Measurements from ENCODE around the gene MAGEA9B. TPM values are rescaled to one million over a fixed set of nuclear protein-coding genes. Genes with fewer than 3 reads are reported as not detected.
"Not testable (repeated sequence)": the region's sequence is repeated elsewhere in the genome, so short reads cannot be mapped to it uniquely, and the experiment has no call there.

The MAGEA9B gene
- total and polyA plus RNA-seq, 4 experiments from 2014 or later = not detected

DNA sequence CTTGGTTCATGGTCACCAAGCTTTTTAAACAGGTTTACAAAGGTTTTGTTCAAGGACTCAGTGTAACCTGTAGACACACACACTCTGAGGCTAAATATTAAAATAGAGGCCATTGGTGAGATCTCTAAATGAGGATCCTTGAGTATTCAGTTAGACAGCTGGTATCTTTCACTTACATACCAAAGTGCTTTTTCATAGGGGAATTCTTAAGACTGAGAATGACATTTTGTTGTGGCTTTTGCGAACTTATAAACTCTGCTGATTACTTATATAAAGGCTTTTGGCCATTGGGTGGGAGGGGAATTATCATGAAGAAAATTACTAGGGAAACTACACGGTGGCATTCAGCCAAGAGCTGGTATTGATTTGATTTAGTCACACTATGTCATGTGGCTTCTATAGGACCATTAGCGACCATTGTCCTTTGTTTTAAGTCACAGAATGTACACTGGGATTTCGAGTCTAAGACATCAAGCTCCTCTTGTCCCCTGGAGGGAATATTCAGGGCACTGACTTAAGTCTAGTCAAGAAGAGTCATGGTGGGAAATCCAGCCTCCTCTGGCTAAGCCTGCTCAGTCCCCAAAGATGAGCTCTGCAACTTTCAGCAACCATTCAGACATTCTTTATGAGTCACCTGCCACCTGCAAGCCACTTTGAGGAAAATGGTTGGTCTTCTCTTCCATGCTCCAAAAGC, 35.9 kb downstream of the MAGEA9B start:
- H3K4me1 Mint-ChIP-seq; DNase-seq; H3K4me1 ChIP-seq (ENCODE audit: insufficient read depth, low read length); H3K9me3 Mint-ChIP-seq; CTCF ChIA-PET (ENCODE audit: partially characterized antibody); H3K27me3 ChIP-seq (ENCODE audit: insufficient read depth, low read length); intact Hi-C loops (cut with micrococcal nuclease); H3K27ac Mint-ChIP-seq; H3K36me3 Mint-ChIP-seq; H3K36me3 ChIP-seq (ENCODE audit: insufficient read depth, low read length); H3K9me3 ChIP-seq (ENCODE audit: control insufficient read depth in 1 of 2, low read length in 2 of 2); H3K4me3 Mint-ChIP-seq; H3K27me3 Mint-ChIP-seq; H3K27ac ChIP-seq (ENCODE audit: low read depth, low read length); H3K4me3 ChIP-seq (ENCODE audit: low read length in 2 of 2); POLR2A ChIA-PET (ENCODE audit: partially characterized antibody): not testable (repeated sequence)

DNA sequence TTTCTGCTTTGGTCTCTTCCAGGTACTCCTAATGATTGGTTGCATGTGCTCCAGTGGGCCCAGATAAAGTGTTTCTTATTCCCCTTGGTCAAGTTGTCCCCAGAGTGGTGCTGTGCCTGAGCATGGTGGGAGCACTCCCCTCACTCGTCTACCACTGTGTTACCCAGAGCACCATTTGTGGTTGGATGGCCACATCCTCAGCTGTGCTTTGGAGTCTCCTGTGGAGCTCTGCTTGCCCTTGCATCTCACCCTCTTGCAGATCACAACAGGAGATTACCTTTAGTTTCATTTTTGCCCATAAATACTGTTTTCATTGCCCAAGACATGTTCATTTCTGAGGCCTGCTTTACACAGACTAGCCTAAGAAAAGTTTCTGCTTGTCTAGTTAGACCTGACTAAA, 36.8 kb downstream of the MAGEA9B start:
- H3K27me3 Mint-ChIP-seq; H3K4me3 ChIP-seq (ENCODE audit: low read length in 2 of 2); H3K36me3 ChIP-seq (ENCODE audit: insufficient read depth, low read length); POLR2A ChIA-PET (ENCODE audit: partially characterized antibody); H3K9me3 Mint-ChIP-seq; CTCF ChIA-PET (ENCODE audit: partially characterized antibody); DNase-seq; H3K4me3 Mint-ChIP-seq; H3K4me1 ChIP-seq (ENCODE audit: insufficient read depth, low read length); H3K27ac ChIP-seq (ENCODE audit: low read depth, low read length); H3K36me3 Mint-ChIP-seq; H3K4me1 Mint-ChIP-seq; H3K27ac Mint-ChIP-seq; H3K27me3 ChIP-seq (ENCODE audit: insufficient read depth, low read length); intact Hi-C loops (cut with micrococcal nuclease); H3K9me3 ChIP-seq (ENCODE audit: control insufficient read depth in 1 of 2, low read length in 2 of 2): not testable (repeated sequence)

DNA sequence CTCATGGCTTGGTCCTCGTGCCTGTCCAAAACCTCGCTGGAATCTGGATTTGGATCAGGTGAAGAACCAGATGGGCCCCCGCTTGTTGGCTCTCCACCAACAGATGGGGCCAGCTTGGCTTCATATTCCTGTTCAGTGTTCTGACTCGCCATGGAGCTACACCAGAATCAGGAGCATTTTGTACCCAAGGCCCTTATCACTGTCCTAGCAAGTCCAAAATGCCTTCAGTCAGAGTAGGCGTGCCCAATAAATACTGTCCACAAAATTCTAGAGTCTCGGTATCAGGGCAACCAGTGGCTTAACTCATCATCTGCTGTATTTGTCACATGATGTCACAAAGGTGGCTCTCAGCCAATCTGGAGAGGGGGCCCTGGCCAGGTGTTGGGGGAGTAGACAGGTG, 37.6 kb downstream of the MAGEA9B start, which contains the start of gene HSFX3:
TSS of gene HSFX3 (minus strand) at position 224 of the 400 bp plus-strand sequence. CDS start at position 152, 72 bp downstream.
- H3K4me1 Mint-ChIP-seq; H3K9me3 ChIP-seq (ENCODE audit: control insufficient read depth in 1 of 2, low read length in 2 of 2); H3K36me3 Mint-ChIP-seq; H3K4me1 ChIP-seq (ENCODE audit: insufficient read depth, low read length); H3K27me3 ChIP-seq (ENCODE audit: insufficient read depth, low read length); H3K27ac ChIP-seq (ENCODE audit: low read depth, low read length); DNase-seq; H3K4me3 ChIP-seq (ENCODE audit: low read length in 2 of 2); CTCF ChIA-PET (ENCODE audit: partially characterized antibody); H3K27me3 Mint-ChIP-seq; H3K36me3 ChIP-seq (ENCODE audit: insufficient read depth, low read length); H3K4me3 Mint-ChIP-seq; H3K9me3 Mint-ChIP-seq; intact Hi-C loops (cut with micrococcal nuclease); POLR2A ChIA-PET (ENCODE audit: partially characterized antibody); H3K27ac Mint-ChIP-seq: not testable (repeated sequence)

DNA sequence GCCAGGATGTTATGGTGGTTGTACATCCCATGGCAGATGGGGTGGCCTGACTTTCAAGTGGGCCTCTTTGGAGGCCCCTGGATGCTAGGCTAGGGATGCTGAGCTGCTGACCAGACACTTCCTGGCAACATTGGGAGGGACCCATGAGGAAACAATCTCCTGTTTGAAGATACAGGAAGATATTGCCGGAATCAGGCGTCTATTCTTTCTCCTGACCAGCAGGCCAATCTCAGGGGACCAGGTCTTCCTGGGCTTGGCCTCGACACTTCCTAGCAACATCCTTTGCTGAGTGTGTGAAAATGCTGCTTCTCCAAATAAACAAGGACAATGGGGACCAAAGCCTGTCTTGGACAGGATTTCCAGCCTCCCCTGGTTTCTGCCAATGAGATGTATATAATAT, 39.5 kb downstream of the MAGEA9B start:
- H3K36me3 Mint-ChIP-seq; H3K4me3 ChIP-seq (ENCODE audit: low read length in 2 of 2); intact Hi-C loops (cut with micrococcal nuclease); DNase-seq; H3K9me3 ChIP-seq (ENCODE audit: control insufficient read depth in 1 of 2, low read length in 2 of 2); H3K4me1 ChIP-seq (ENCODE audit: insufficient read depth, low read length); H3K27me3 ChIP-seq (ENCODE audit: insufficient read depth, low read length); POLR2A ChIA-PET (ENCODE audit: partially characterized antibody); H3K27ac ChIP-seq (ENCODE audit: low read depth, low read length); H3K4me1 Mint-ChIP-seq; H3K27me3 Mint-ChIP-seq; H3K9me3 Mint-ChIP-seq; H3K4me3 Mint-ChIP-seq; H3K27ac Mint-ChIP-seq; H3K36me3 ChIP-seq (ENCODE audit: insufficient read depth, low read length); CTCF ChIA-PET (ENCODE audit: partially characterized antibody): not testable (repeated sequence)

DNA sequence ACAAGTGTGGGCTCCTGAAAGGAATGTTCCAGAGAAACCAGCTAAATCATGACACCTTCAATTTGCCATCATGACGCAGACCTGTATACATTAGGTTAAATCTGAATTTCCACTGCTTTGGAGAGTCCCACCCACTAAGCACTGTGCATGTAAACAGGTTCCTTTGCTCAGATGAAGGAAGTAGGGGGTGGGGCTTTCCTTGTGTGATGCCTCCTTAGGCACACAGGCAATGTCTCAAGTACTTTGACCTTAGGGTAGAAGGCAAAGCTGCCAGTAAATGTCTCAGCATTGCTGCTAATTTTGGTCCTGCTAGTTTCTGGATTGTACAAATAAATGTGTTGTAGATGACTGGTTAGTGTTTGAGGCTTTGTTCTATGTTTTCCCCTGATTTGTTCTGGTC, 40.3 kb downstream of the MAGEA9B start:
- CTCF ChIA-PET (ENCODE audit: partially characterized antibody); H3K36me3 Mint-ChIP-seq; intact Hi-C loops (cut with micrococcal nuclease); H3K27me3 Mint-ChIP-seq; H3K27me3 ChIP-seq (ENCODE audit: insufficient read depth, low read length); H3K4me1 ChIP-seq (ENCODE audit: insufficient read depth, low read length); H3K4me3 ChIP-seq (ENCODE audit: low read length in 2 of 2); H3K36me3 ChIP-seq (ENCODE audit: insufficient read depth, low read length); DNase-seq; POLR2A ChIA-PET (ENCODE audit: partially characterized antibody); H3K27ac ChIP-seq (ENCODE audit: low read depth, low read length); H3K4me1 Mint-ChIP-seq; H3K9me3 Mint-ChIP-seq; H3K27ac Mint-ChIP-seq; H3K9me3 ChIP-seq (ENCODE audit: control insufficient read depth in 1 of 2, low read length in 2 of 2); H3K4me3 Mint-ChIP-seq: not testable (repeated sequence)

DNA sequence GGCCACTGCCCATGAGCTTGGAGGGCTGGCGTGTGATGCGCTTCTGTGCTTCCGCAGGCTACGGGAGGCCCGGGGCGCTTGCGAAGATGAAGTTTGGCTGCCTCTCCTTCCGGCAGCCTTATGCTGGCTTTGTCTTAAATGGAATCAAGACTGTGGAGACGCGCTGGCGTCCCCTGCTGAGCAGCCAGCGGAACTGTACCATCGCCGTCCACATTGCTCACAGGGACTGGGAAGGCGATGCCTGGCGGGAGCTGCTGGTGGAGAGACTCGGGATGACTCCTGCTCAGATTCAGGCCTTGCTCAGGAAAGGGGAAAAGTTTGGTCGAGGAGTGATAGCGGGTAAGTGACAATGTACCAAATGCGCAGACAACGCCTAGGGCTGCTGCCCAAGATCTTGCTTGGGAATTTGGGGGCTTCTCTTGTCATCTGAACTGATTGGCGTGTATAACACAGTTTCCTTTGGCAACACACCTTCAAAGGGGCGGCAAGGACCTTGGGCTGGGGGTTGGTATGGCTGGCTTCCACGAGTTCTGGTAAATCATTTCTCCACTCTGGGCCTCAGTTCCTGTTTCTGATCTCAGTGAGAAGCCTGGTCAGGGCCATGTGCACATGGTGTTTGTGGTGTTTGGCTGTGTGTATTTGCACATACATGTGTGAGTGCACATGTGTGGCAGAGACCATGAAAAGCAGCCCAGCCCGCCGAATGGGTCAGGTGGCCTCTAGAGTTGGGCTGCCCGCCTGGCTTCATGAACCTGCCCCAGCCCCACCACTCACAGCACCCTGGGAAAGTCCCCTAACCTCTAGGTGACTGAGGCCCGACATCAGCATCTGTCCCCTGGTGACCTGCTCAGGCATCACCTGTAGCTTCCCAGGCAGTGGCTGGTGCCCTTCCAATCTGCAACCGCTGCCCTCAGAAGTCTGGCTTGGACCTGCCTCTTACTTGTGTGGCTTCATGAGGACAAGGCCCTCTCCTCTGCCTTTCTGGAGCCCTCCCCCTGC, 41.4 kb downstream of the MAGEA9B start:
- H3K27ac ChIP-seq (ENCODE audit: low read depth, low read length); H3K4me1 Mint-ChIP-seq; POLR2A ChIA-PET (ENCODE audit: partially characterized antibody); H3K27me3 Mint-ChIP-seq; H3K36me3 ChIP-seq (ENCODE audit: insufficient read depth, low read length); H3K27me3 ChIP-seq (ENCODE audit: insufficient read depth, low read length); DNase-seq; intact Hi-C loops (cut with micrococcal nuclease); H3K4me1 ChIP-seq (ENCODE audit: insufficient read depth, low read length); H3K4me3 ChIP-seq (ENCODE audit: low read length in 2 of 2); H3K9me3 ChIP-seq (ENCODE audit: control insufficient read depth in 1 of 2, low read length in 2 of 2); H3K9me3 Mint-ChIP-seq; H3K36me3 Mint-ChIP-seq; H3K4me3 Mint-ChIP-seq; CTCF ChIA-PET (ENCODE audit: partially characterized antibody): not testable (repeated sequence)
- peak overlapping the region in 2 of 7 donors; percentile 18 to 31 for H3K27ac Mint-ChIP-seq

DNA sequence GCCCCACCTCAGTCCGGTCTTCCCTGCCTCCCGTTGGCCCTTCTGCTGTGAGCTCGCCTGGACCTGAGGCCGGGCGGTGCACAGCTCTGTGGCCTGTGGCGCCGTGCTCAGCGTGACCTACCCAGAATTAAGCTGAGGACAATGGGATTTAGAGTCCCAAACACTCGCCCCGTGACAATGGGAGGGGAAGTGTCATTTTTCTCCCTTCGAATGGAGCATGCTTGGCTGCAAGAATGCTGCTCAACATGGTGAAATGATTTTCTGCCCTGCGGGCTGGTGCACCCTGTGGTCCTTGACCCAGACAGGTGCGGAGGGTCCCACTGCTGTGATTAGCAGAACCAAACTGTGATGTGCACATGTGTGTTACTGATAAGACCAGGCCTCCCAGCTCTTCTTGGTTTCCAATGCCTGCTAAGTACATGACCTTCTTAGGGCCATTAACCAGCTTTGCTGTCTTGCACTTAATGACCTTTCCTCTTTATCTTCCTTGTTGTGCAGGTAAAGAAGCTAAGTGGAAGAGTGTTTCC, 45.7 kb downstream of the MAGEA9B start:
- intact Hi-C loops (cut with micrococcal nuclease) = no loop called here
- ChIA-PET CTCF (ENCODE audit: partially characterized antibody) (interaction anchor here (2.9 kb wide), 1 partner anchor 30 kb away, joined by 31 read pairs; no protein-coding TSS in a partner anchor), POLR2A (ENCODE audit: partially characterized antibody) (interaction anchor here (2.7 to 4.1 kb wide), 6 partner anchors 13 to 398 kb away, joined by 22 to 83 read pairs (median 34); partner anchors contain the start of genes EOLA2 and IDS)
- Mint-ChIP-seq H3K9me3 (peaks cover 0 to 4% (median 0%) of the 10 kb centered on the region in 8 donors), H3K27ac (peak overlapping the region; percentile 90 to 100 (median 99)), H3K4me3 (peak overlapping the region; percentile 88 to 94 (median 92)), H3K36me3 (peaks cover 0 to 11% of the 10 kb centered on the region in 2 donors), H3K27me3 (no peaks in the 10 kb centered on the region), H3K4me1 (peaks cover 6 to 16% (median 12%) of the 10 kb centered on the region in 4 donors)
- DNase-seq = no peak
- H3K27me3 ChIP-seq (ENCODE audit: insufficient read depth, low read length) = no peaks in the 10 kb centered on the region
- no peaks in the 10 kb centered on the region for H3K9me3 ChIP-seq (ENCODE audit: control insufficient read depth in 1 of 2, low read length in 2 of 2)
- no peaks in the 10 kb centered on the region for H3K36me3 ChIP-seq (ENCODE audit: insufficient read depth, low read length)
- H3K27ac ChIP-seq (ENCODE audit: low read depth, low read length) = peak overlapping the region; percentile 99
- peaks cover 11% of the 10 kb centered on the region for H3K4me1 ChIP-seq (ENCODE audit: insufficient read depth, low read length)
- H3K4me3 ChIP-seq (ENCODE audit: low read length in 2 of 2) = peak overlapping the region in 1 of 2 donors; percentile 89
